ENCODE results near the gene MLN. TPM values are rescaled to one million over a fixed set of nuclear protein-coding genes. Genes with fewer than 3 reads are reported as not detected.

MLN gene
- total RNA-seq, 1 donor: not detected

DNA sequence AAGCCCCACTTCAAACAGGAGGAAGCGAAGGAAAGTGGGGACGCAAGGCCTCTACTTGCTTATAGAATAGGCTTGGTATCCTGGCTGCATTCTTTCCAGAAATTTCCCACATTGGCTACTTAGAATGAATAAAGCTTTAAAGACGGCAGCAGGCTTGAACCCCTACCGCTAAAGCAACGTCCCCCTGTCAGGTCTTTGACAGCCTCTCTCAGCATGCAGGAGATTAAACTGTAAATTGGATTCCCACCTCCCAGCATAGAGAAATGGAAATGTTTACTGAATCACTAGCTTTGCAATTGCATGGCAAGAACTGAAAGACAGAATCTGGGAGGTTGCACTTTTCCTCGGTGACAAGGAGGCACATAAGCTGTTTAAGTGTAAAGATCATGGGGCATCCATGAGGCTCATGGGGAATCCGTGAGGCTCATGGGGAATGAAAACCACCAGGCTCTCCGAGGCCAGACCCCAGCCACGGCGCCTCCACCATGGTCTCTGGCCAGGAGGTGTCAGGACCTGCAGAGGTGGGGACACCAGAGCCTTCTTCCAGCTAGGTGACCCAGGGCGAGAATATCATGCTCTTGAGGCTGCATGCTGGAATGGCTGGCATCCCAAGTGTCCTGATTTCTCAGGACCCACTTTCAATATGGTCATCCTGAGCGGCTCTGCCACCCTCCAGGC lies 25.2 kb downstream of the MLN start:
- no peak for TF ChIP-seq CTCF (IDR thresholded peaks at IDR 0.05; ENCODE audit: insufficient read depth, low read length)
- no peak for DNase-seq (ENCODE audit: low read depth)
- no peak overlapping the region for H3K4me3 ChIP-seq (ENCODE audit: low read depth, low read length)

- no peak for DNase-seq (ENCODE audit: low read depth)
These were observed 26.1 kb downstream of the MLN start for GRCh38 chr6:33777398-33778388.

GRCh38 chr6:33776764-33777163 lies 27.0 kb downstream of the MLN start:
- no peak overlapping the region for H3K4me3 ChIP-seq (ENCODE audit: low read depth, low read length)
- no peak for DNase-seq (ENCODE audit: low read depth)
- TF ChIP-seq CTCF (IDR thresholded peaks at IDR 0.05; ENCODE audit: insufficient read depth, low read length): no peak

More at GRCh38 chr6:33777398-33778388, 26.1 kb downstream of the MLN start:
- no peak for TF ChIP-seq CTCF (IDR thresholded peaks at IDR 0.05; ENCODE audit: insufficient read depth, low read length)
- no peak overlapping the region for H3K4me3 ChIP-seq (ENCODE audit: low read depth, low read length)

DNA sequence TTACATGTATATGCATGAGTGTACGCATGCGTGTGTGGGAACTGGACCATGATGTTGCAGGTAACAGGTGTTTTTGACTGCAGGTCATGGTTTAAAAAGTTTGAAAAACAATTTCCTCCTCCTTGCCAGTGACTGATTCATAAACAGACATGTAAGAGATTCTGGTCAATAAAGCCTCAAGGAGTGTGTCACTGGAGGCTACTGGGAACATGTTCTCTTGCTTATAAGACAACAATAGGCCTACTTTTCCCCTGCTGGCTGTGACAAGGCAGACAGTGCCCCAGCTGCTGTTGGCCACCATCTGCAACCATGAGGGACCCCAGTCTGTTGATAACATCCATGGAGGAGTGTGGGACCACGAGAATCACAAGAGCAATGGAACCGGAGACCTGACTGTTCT lies 27.6 kb downstream of the MLN start:
- DNase-seq (ENCODE audit: low read depth): no peak
- no peak overlapping the region for H3K4me3 ChIP-seq (ENCODE audit: low read depth, low read length)
- TF ChIP-seq CTCF (IDR thresholded peaks at IDR 0.05; ENCODE audit: insufficient read depth, low read length): no peak

- DNase-seq (ENCODE audit: low read depth): no peak
- TF ChIP-seq CTCF (IDR thresholded peaks at IDR 0.05; ENCODE audit: insufficient read depth, low read length): no peak
- no peak overlapping the region for H3K4me3 ChIP-seq (ENCODE audit: low read depth, low read length)
These were observed 29.0 kb downstream of the MLN start for GRCh38 chr6:33774774-33775173.

- no peak for DNase-seq (ENCODE audit: low read depth)
- no peak for TF ChIP-seq CTCF (IDR thresholded peaks at IDR 0.05; ENCODE audit: insufficient read depth, low read length)
- no peak overlapping the region for H3K4me3 ChIP-seq (ENCODE audit: low read depth, low read length)
These were observed 30.8 kb downstream of the MLN start for GRCh38 chr6:33772902-33773472.
